ENCODE data around the gene C3orf70. TPM values are rescaled to one million over a fixed set of nuclear protein-coding genes. Genes with fewer than 3 reads are reported as not detected.

Gene C3orf70
- total and polyA plus RNA-seq, 7 experiments from 2014 or later: 0.05 TPM; not detected in 6

DNA sequence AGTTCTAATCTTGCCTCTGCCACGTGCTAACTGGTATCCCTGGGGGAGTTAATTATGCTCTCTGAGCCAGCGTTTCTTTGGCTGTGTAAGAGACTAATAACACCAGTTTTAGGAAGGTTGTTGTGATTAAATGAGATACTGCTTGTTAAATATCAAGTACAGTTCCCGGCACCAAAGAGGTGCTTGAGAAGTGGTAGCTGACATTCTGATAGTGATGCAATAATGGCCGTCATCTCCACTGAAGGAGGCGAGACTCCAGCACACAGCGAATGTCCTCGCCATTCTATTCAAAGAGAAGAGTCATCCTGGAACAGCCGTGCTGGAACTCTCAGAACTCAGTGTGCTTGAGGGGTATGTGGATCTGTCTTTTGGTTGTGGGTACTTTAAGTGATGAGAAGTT, 9.8 kb upstream of the C3orf70 start:
- CTCF ChIA-PET: no interaction called here
- intact Hi-C loops (cut with micrococcal nuclease): no loop called here
- H3K9me3 Mint-ChIP-seq: peaks cover 0 to 1% (median 0%) of the 10 kb centered on the region in 11 donors
- H3K36me3 Mint-ChIP-seq: no peaks in the 10 kb centered on the region
- H3K4me1 ChIP-seq (ENCODE audit: control insufficient read depth in 2 of 2, insufficient read depth in 2 of 2, low read length in 2 of 2): no peaks in the 10 kb centered on the region
- H3K4me3 Mint-ChIP-seq: no peak overlapping the region
- POLR2A ChIA-PET: no interaction called here
- H3K27me3 ChIP-seq (ENCODE audit: control insufficient read depth in 2 of 2, insufficient read depth in 2 of 2, low read length in 2 of 2): no peaks in the 10 kb centered on the region
- H3K27ac ChIP-seq (ENCODE audit: low read depth, low read length): no peak overlapping the region
- H3K27me3 Mint-ChIP-seq: peaks cover 7 to 47% (median 31%) of the 10 kb centered on the region in 5 donors
- no peak for DNase-seq
- no peaks in the 10 kb centered on the region for H3K4me1 Mint-ChIP-seq
- H3K4me3 ChIP-seq (ENCODE audit: low read length): no peak overlapping the region
- H3K36me3 ChIP-seq (ENCODE audit: control insufficient read depth in 2 of 3, insufficient read depth in 3 of 3, low read length in 3 of 3): no peaks in the 10 kb centered on the region
- H3K27ac Mint-ChIP-seq: no peak overlapping the region
- ATAC-seq: no peak
- no peaks in the 10 kb centered on the region for H3K9me3 ChIP-seq (ENCODE audit: control insufficient read depth in 2 of 3, low read length in 3 of 3)

DNA sequence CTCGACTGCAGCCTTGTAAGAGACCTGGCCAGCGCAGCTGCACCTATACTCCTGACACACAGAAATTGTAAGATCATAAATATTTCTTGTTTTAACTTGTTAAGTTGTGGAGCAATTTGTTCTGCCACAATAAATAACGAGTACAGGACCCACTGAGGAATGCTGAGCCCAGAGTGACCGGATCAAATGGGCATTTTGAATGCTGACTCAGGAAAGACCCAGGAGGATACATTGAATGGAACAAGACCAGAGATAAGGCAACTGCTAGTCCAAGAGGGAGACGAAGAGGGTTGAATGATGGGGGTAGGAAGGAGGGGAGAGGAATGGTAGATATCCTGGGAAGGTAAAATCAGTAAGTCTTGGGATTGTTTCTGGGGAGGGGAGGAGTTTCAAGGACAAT, 8.9 kb upstream of the C3orf70 start:
- POLR2A ChIA-PET: no interaction called here
- Mint-ChIP-seq H3K27me3 (peaks cover 13 to 53% (median 39%) of the 10 kb centered on the region in 5 donors), H3K9me3 (peaks cover 0 to 1% (median 0%) of the 10 kb centered on the region in 11 donors)

DNA sequence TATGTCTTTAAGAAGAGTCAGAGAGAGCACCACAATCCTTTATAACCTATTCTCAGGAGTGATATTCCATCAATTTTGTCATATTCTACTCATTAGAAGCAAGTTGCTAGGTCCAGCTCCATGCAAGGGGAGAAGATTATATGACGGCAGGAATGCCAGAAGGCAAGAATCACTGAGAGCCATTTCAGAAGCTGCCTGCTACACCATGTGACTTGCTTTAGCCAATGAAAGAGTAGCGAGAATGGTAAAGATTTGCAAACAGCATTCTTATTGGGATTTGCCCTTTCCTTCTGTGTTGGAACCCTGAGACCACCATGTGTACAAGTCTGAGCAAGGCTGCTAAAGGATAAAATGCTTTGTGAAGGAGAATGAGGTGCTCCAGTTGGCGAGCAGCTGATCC, 4.5 kb upstream of the C3orf70 start:
- POLR2A ChIA-PET: no interaction called here
- intact Hi-C loops (cut with micrococcal nuclease): loop anchor here in 1 of 2 donors (10.0 kb wide), 1 partner anchor 343 kb away; the partner anchor contains the start of gene VPS8
- CTCF ChIA-PET: no interaction called here

More for the DNA sequence above, 8.9 kb upstream of the C3orf70 start:
- H3K9me3 ChIP-seq (ENCODE audit: control insufficient read depth in 2 of 3, low read length in 3 of 3): no peaks in the 10 kb centered on the region
- ATAC-seq (no peak), DNase-seq (no peak)
- no peaks in the 10 kb centered on the region for H3K36me3 ChIP-seq (ENCODE audit: control insufficient read depth in 2 of 3, insufficient read depth in 3 of 3, low read length in 3 of 3)
- H3K27me3 ChIP-seq (ENCODE audit: control insufficient read depth in 2 of 2, insufficient read depth in 2 of 2, low read length in 2 of 2): no peaks in the 10 kb centered on the region
- intact Hi-C loops (cut with micrococcal nuclease): no loop called here
- CTCF ChIA-PET: no interaction called here
- Mint-ChIP-seq H3K27ac (no peak overlapping the region), H3K4me3 (no peak overlapping the region), H3K4me1 (no peaks in the 10 kb centered on the region), H3K36me3 (no peaks in the 10 kb centered on the region)
- H3K4me3 ChIP-seq (ENCODE audit: low read length): no peak overlapping the region
- no peaks in the 10 kb centered on the region for H3K4me1 ChIP-seq (ENCODE audit: control insufficient read depth in 2 of 2, insufficient read depth in 2 of 2, low read length in 2 of 2)
- H3K27ac ChIP-seq (ENCODE audit: low read depth, low read length): no peak overlapping the region

DNA sequence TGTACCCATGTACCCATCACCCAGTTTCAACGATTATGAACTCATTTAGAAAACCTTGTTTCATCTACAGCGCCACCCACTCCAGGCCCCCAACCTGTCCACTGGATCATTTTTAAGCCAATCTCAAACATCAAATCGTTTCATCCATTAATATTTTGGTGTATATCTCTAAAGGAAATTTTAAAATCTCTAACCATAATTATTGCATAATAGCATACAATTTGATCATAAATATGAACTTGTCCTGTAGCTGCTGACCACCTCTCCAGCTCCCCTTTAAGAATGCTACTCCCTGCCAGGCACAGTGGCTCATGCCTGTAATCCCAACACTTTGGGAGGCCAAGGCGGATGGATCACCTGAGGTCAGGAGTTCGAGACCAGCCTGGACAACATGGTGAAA, 2.8 kb upstream of the C3orf70 start:
- DNase-seq (no peak), ATAC-seq (no peak)
- intact Hi-C loops (cut with micrococcal nuclease): loop anchor here in 1 of 2 donors (10.0 kb wide), 1 partner anchor 341 kb away; the partner anchor contains the start of gene VPS8
- Histone ChIP-seq H3K27me3 (ENCODE audit: control insufficient read depth in 2 of 2, insufficient read depth in 2 of 2, low read length in 2 of 2) (peaks cover 3 to 15% of the 10 kb centered on the region in 2 donors), H3K4me3 (ENCODE audit: low read length) (no peak overlapping the region), H3K36me3 (ENCODE audit: control insufficient read depth in 2 of 3, insufficient read depth in 3 of 3, low read length in 3 of 3) (no peaks in the 10 kb centered on the region), H3K4me1 (ENCODE audit: control insufficient read depth in 2 of 2, insufficient read depth in 2 of 2, low read length in 2 of 2) (peaks cover 0 to 4% of the 10 kb centered on the region in 2 donors), H3K9me3 (ENCODE audit: control insufficient read depth in 2 of 3, low read length in 3 of 3) (no peaks in the 10 kb centered on the region), H3K27ac (ENCODE audit: low read depth, low read length) (no peak overlapping the region)
- Mint-ChIP-seq H3K4me1 (peaks cover 0 to 6% (median 0%) of the 10 kb centered on the region in 7 donors), H3K27ac (no peak overlapping the region), H3K36me3 (no peaks in the 10 kb centered on the region), H3K4me3 (no peak overlapping the region), H3K27me3 (peaks cover 32 to 49% (median 40%) of the 10 kb centered on the region in 5 donors), H3K9me3 (peaks cover 0 to 3% (median 0%) of the 10 kb centered on the region in 11 donors)
- POLR2A ChIA-PET: no interaction called here
- CTCF ChIA-PET: no interaction called here

More for the DNA sequence above, 4.5 kb upstream of the C3orf70 start:
- no peaks in the 10 kb centered on the region for H3K36me3 ChIP-seq (ENCODE audit: control insufficient read depth in 2 of 3, insufficient read depth in 3 of 3, low read length in 3 of 3)
- Mint-ChIP-seq H3K4me3 (no peak overlapping the region), H3K27ac (no peak overlapping the region), H3K36me3 (no peaks in the 10 kb centered on the region), H3K4me1 (peaks cover 0 to 3% (median 0%) of the 10 kb centered on the region in 7 donors), H3K27me3 (peaks cover 18 to 42% (median 32%) of the 10 kb centered on the region in 5 donors), H3K9me3 (peaks cover 0 to 3% (median 0%) of the 10 kb centered on the region in 11 donors)
- H3K27ac ChIP-seq (ENCODE audit: low read depth, low read length): no peak overlapping the region
- DNase-seq (no peak), ATAC-seq (no peak)
- H3K9me3 ChIP-seq (ENCODE audit: control insufficient read depth in 2 of 3, low read length in 3 of 3): no peaks in the 10 kb centered on the region
- peaks cover 0 to 4% of the 10 kb centered on the region in 2 donors for H3K4me1 ChIP-seq (ENCODE audit: control insufficient read depth in 2 of 2, insufficient read depth in 2 of 2, low read length in 2 of 2)
- H3K27me3 ChIP-seq (ENCODE audit: control insufficient read depth in 2 of 2, insufficient read depth in 2 of 2, low read length in 2 of 2): peaks cover 3 to 5% of the 10 kb centered on the region in 2 donors
- no peak overlapping the region for H3K4me3 ChIP-seq (ENCODE audit: low read length)

DNA sequence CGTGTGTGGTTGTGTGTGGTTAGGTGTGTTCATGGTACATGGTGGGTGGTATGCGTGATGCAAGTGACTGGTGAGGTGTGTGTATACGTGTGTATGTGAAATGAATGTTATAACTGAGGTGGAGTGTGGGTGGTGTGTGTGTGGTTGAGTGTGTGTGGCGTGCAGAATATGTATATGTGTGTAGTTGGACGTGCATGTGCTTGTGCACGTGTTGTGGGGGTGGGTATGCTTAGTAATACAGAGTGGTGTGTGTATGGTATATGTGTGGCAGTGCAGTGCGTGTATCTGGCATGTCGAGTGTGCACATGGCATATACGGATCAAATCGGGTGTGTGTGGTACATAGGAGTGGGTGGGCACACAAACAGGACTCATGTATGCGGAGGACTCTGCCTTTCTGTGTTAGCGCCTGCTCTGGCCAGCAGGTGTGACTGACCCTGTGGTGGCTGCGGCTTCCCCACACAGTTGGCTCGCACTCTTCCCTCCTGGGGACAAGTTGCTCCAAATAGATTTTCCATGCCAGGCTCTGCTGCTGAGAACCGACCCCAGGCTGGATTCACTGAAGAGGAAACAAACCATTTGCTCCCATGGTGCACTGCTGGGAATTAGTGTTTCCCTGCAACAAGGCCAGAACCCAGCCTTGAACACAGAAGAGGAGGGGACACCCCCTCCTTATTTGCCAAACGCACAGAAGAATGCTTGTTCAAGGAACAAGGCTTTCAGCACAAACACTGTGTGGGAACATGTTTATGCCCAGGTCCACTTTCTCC, 1.2 kb upstream of the C3orf70 start:
- Mint-ChIP-seq H3K36me3 (no peaks in the 10 kb centered on the region), H3K27me3 (peaks cover 38 to 55% (median 46%) of the 10 kb centered on the region in 5 donors), H3K4me3 (no peak overlapping the region), H3K27ac (no peak overlapping the region), H3K4me1 (peaks cover 0 to 6% (median 0%) of the 10 kb centered on the region in 7 donors), H3K9me3 (peaks cover 0 to 3% (median 0%) of the 10 kb centered on the region in 11 donors)
- Histone ChIP-seq H3K36me3 (ENCODE audit: control insufficient read depth in 2 of 3, insufficient read depth in 3 of 3, low read length in 3 of 3) (no peaks in the 10 kb centered on the region), H3K4me3 (ENCODE audit: low read length) (no peak overlapping the region), H3K27ac (ENCODE audit: low read depth, low read length) (no peak overlapping the region), H3K27me3 (ENCODE audit: control insufficient read depth in 2 of 2, insufficient read depth in 2 of 2, low read length in 2 of 2) (peaks cover 3 to 15% of the 10 kb centered on the region in 2 donors), H3K4me1 (ENCODE audit: control insufficient read depth in 2 of 2, insufficient read depth in 2 of 2, low read length in 2 of 2) (peaks cover 0 to 4% of the 10 kb centered on the region in 2 donors), H3K9me3 (ENCODE audit: control insufficient read depth in 2 of 3, low read length in 3 of 3) (no peaks in the 10 kb centered on the region)
- DNase-seq: no peak
- POLR2A ChIA-PET: no interaction called here
- no peak for ATAC-seq
- CTCF ChIA-PET: no interaction called here
- intact Hi-C loops (cut with micrococcal nuclease): loop anchor here in 1 of 2 donors (10.0 kb wide), 1 partner anchor 339 kb away; the partner anchor contains the start of gene VPS8

DNA sequence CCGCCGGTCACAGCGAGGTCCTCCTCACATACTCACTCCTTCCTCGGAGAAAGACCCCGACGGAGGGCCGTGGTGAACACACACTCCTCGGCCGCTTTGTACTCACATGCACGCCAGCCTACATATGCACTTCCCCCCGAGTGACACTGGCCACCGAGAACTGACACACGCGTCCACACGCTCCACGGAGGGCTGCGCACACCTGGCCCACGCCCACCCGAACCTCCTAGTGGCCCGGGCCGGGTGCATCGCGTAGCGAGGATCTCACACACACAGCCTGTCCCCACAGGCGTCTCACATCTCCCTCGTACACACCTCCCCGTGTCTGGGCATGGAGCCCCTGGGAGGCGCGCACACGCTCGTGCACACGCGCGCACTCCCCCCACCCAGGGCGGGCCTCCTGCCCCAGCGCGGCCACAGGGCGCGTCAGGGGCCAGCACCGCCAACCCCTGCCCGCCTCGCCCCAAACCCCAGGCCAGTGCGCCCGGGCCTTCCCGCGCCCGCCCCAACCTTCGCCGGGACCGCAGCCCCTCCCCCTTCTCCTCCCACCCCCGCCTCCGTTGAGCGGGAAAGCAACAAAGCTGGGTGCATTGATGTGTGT, 411 bp upstream of the C3orf70 start:
- Mint-ChIP-seq H3K9me3 (peaks cover 0 to 3% (median 0%) of the 10 kb centered on the region in 11 donors), H3K36me3 (no peaks in the 10 kb centered on the region), H3K27me3 (peaks cover 36 to 49% (median 42%) of the 10 kb centered on the region in 5 donors), H3K27ac (peak overlapping the region in 1 of 9 donors; percentile 20), H3K4me3 (peak overlapping the region in 8 of 10 donors; percentile 67 to 89 (median 78)), H3K4me1 (peaks cover 0 to 6% (median 0%) of the 10 kb centered on the region in 7 donors)
- no peak overlapping the region for H3K27ac ChIP-seq (ENCODE audit: low read depth, low read length)
- no peaks in the 10 kb centered on the region for H3K36me3 ChIP-seq (ENCODE audit: control insufficient read depth in 2 of 3, insufficient read depth in 3 of 3, low read length in 3 of 3)
- ATAC-seq (peak; percentile 38), DNase-seq (no peak)
- ChIA-PET POLR2A (no interaction called here), CTCF (no interaction called here)
- peak overlapping the region; percentile 17 for H3K4me3 ChIP-seq (ENCODE audit: low read length)
- intact Hi-C loops (cut with micrococcal nuclease): loop anchor here in 1 of 2 donors (10.0 kb wide), 1 partner anchor 338 kb away; the partner anchor contains the start of gene VPS8
- H3K27me3 ChIP-seq (ENCODE audit: control insufficient read depth in 2 of 2, insufficient read depth in 2 of 2, low read length in 2 of 2): peaks cover 3 to 19% of the 10 kb centered on the region in 2 donors
- H3K4me1 ChIP-seq (ENCODE audit: control insufficient read depth in 2 of 2, insufficient read depth in 2 of 2, low read length in 2 of 2): peaks cover 0 to 4% of the 10 kb centered on the region in 2 donors
- H3K9me3 ChIP-seq (ENCODE audit: control insufficient read depth in 2 of 3, low read length in 3 of 3): no peaks in the 10 kb centered on the region
